HCT116 (cell line): ENCODE results near the gene SFPQ. TPM values are rescaled to one million over a fixed set of nuclear protein-coding genes. Genes with fewer than 3 reads are reported as not detected.

Source experiments
- ATAC-seq: fragments of 200-7000 bp; cut with Tn5 transposase; 2 replicates; pipeline ENCODE4 v1.9.1; 2020; ENCODE audit warnings: mild to moderate bottlenecking, moderate library complexity
- BruUV-seq: library from RNA; stranded (reverse); fragments of 400-500 nt; replicated peaks from 2 replicates; lab custom pipeline; 2021; lab: Mats Ljungman, UMichigan
- CTCF ChIA-PET: fragments of 300-600 bp; sonication (Branson Sonifier 250); formaldehyde crosslinking; loops from one replicate; lab custom pipeline; 2021; ENCODE audit warnings: antibody characterized with exemption; lab: Charles Lee
- POLR2A ChIA-PET: fragments of 300-600, 350-600 bp; sonication (Branson Sonifier 250); formaldehyde crosslinking; loops from one replicate; lab custom pipeline; 2021; ENCODE audit warnings: antibody characterized with exemption; lab: Charles Lee
- RAD21 ChIA-PET, 2 experiments: fragments of 300-600 bp; sonication (Branson Sonifier 250); formaldehyde crosslinking; loops; one replicate each; lab custom pipeline; 2023; ENCODE audit warnings: low total read pairs in 2 of 2; ENCODE audit not compliant: uncharacterized antibody in 2 of 2, unreplicated experiment in 2 of 2, low non-redundant PET in 1 of 2; lab: Charles Lee
- DNase-seq: peaks from one replicate; pipeline ENCODE4 v3.0.0-alpha.2; 2010; ENCODE audit warnings: low read depth, low spot score
- H2AFZ ChIP-seq: fragments of 200-600 bp; shearing (Covaris generic), sonication (generic); 2 replicates; pipeline ENCODE4 v1.6.1; 2017; ENCODE audit warnings: low read depth, mixed run types, mixed read lengths, antibody characterized with exemption, low read length; ENCODE audit not compliant: poor library complexity, severe bottlenecking
- H3K27ac ChIP-seq: 2 replicates; pipeline ENCODE4 v1.5.1; 2012; ENCODE audit warnings: low read depth, low read length
- H3K27me3 ChIP-seq: fragments of 200-600 bp; sonication (generic); 2 replicates; pipeline ENCODE4 v1.6.1; 2016; ENCODE audit warnings: mixed run types, low read length, mixed read lengths; ENCODE audit not compliant: insufficient read depth
- H3K36me3 ChIP-seq, 2 experiments: fragments of 200-500 bp in 1 of 2; fragments of 200-600 bp in 1 of 2; sonication (Bioruptor generic) in 1 of 2; sonication (generic) in 1 of 2; 2 replicates each; pipeline versions ENCODE4 v1.5.1 to v1.6.1; 2014 to 2016; ENCODE audit warnings: low read length in 2 of 2, inconsistent platforms in 1 of 2, mixed read lengths in 1 of 2, mixed run types in 1 of 2; ENCODE audit not compliant: insufficient read depth in 2 of 2, control insufficient read depth in 1 of 2
- H3K4me1 ChIP-seq, 2 experiments: fragments of 200-600 bp in 1 of 2; sonication (generic) in 1 of 2; 2 replicates each; pipeline versions ENCODE4 v1.5.1 to v1.6.1; 2012 to 2017; ENCODE audit warnings: low read length in 2 of 2, inconsistent platforms in 1 of 2, mild to moderate bottlenecking in 1 of 2, mixed read lengths in 1 of 2, mixed run types in 1 of 2, moderate library complexity in 1 of 2; ENCODE audit not compliant: insufficient read depth in 2 of 2, control insufficient read depth in 1 of 2
- H3K4me2 ChIP-seq: fragments of 200-600 bp; sonication (generic); 2 replicates; pipeline ENCODE4 v1.6.1; 2017; ENCODE audit warnings: mixed run types, low read length, mixed read lengths
- H3K4me3 ChIP-seq, 2 experiments: fragments of 200-600 bp in 1 of 2; sonication (generic) in 1 of 2; replicated peaks in 1 of 2; 2 replicates each; pipeline ENCODE4 v1.5.1; 2011 to 2016; ENCODE audit warnings: low read length in 2 of 2, control low read depth in 1 of 2, low read depth in 1 of 2, mild to moderate bottlenecking in 1 of 2, mixed read lengths in 1 of 2, mixed run types in 1 of 2
- H3K79me2 ChIP-seq: fragments of 200-600 bp; sonication (generic); 2 replicates; pipeline ENCODE4 v1.6.1; 2017; ENCODE audit warnings: mild to moderate bottlenecking, mixed run types, low read length, moderate library complexity, mixed read lengths; ENCODE audit not compliant: insufficient read depth
- H3K9ac ChIP-seq: fragments of 200-600 bp; sonication (generic); 2 replicates; pipeline ENCODE4 v1.6.1; 2016; ENCODE audit warnings: low read length, mixed read lengths
- H3K9me2 ChIP-seq: fragments of 200-600 bp; sonication (generic), shearing (Covaris generic); 2 replicates; pipeline ENCODE4 v1.6.1; 2017; ENCODE audit warnings: mixed run types, mild to moderate bottlenecking, moderate library complexity; ENCODE audit not compliant: insufficient read depth
- H3K9me3 ChIP-seq, 2 experiments: fragments of 200-500 bp in 1 of 2; fragments of 200-600 bp in 1 of 2; sonication (Bioruptor generic) in 1 of 2; sonication (generic) in 1 of 2; 2 replicates each; pipeline ENCODE4 v1.6.1; 2014 to 2017; ENCODE audit warnings: low read length in 2 of 2, mixed read lengths in 2 of 2, inconsistent platforms in 1 of 2, low read depth in 1 of 2, mild to moderate bottlenecking in 1 of 2, mixed run types in 1 of 2, moderate library complexity in 1 of 2; ENCODE audit not compliant: control insufficient read depth in 1 of 2, insufficient read depth in 1 of 2
- H4K20me1 ChIP-seq: fragments of 200-600 bp; sonication (generic), shearing (Covaris generic); 2 replicates; pipeline ENCODE4 v1.6.1; 2017; ENCODE audit warnings: mixed run types, mild to moderate bottlenecking, moderate library complexity; ENCODE audit not compliant: insufficient read depth
- CEBPB ChIP-seq: IDR thresholded peaks from 2 replicates; pipeline ENCODE4 v1.6.1; 2012; ENCODE audit warnings: low read depth
- EGR1 ChIP-seq: IDR thresholded peaks from 2 replicates; pipeline ENCODE4 v1.6.1; 2012; ENCODE audit warnings: low read depth
- POLR2A ChIP-seq: IDR thresholded peaks from 2 replicates; pipeline ENCODE4 v1.7.0; 2011; ENCODE audit warnings: borderline replicate concordance; ENCODE audit not compliant: insufficient read depth, insufficient read length; ENCODE audit errors: extremely low read depth
- POLR2AphosphoS5 ChIP-seq: IDR thresholded peaks from 2 replicates; pipeline ENCODE4 v1.6.1; 2011; ENCODE audit warnings: mild to moderate bottlenecking, low read depth, low read length, moderate library complexity
- ZFX ChIP-seq: fragments of 450-650 bp; IDR thresholded peaks from 2 replicates; pipeline ENCODE4 v1.6.1; 2017
- intact Hi-C: fragments of 100-400 bp; cut with micrococcal nuclease; formaldehyde crosslinking; loops from 2 replicates; pipeline ENCODE4 v1.10.0; 2022
- total RNA-seq: library from RNA; stranded (reverse); gene quantifications from one replicate; pipeline ENCODE4 v1.2.1, GENCODE V29; 2021; ENCODE audit not compliant: unreplicated experiment
- TF ChIP-seq, protein P1 (sequence below): IDR thresholded peaks from 2 replicates; pipeline ENCODE4 v1.6.1; 2012
- TF ChIP-seq, protein P2 (sequence below): IDR thresholded peaks from 2 replicates; pipeline ENCODE4 v1.6.1; 2012; ENCODE audit warnings: low read depth

The SFPQ gene
- total RNA-seq, 1 experiment from 2014 or later = 327 TPM

- no peaks in the 10 kb centered on the region for H3K9me2 ChIP-seq
- TF ChIP-seq ZFX (no peak), POLR2A (no peak), EGR1 (no peak), CEBPB (no peak)
- TF ChIP-seq, protein P1, sequence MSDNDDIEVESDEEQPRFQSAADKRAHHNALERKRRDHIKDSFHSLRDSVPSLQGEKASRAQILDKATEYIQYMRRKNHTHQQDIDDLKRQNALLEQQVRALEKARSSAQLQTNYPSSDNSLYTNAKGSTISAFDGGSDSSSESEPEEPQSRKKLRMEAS = no peak
- TF ChIP-seq, all 23 proteins: peak for 0
- Histone ChIP-seq H3K79me2 (peaks cover 36% of the 10 kb centered on the region), H3K4me3 (no peak overlapping the region), H2AFZ (no peak overlapping the region), H3K36me3 (peaks cover 42 to 53% of the 10 kb centered on the region in 2 experiments), H4K20me1 (peaks cover 52% of the 10 kb centered on the region; the same call in 1 of the 2 replicates), H3K9ac (no peak overlapping the region), H3K9me3 (no peaks in the 10 kb centered on the region), H3K27me3 (no peaks in the 10 kb centered on the region), H3K4me2 (no peak overlapping the region), H3K27ac (no peak overlapping the region), H3K4me1 (no peaks in the 10 kb centered on the region)
- intact Hi-C loops = no loop called here
- ATAC-seq (no peak), DNase-seq (no peak)
- ChIA-PET POLR2A (no interaction called here), CTCF (no interaction called here), RAD21 (no interaction called here)
- no TSS peak for BruUV-seq
Measured at GRCh38 chr1:35175602-35176001, 17.3 kb downstream of the SFPQ start.

DNA sequence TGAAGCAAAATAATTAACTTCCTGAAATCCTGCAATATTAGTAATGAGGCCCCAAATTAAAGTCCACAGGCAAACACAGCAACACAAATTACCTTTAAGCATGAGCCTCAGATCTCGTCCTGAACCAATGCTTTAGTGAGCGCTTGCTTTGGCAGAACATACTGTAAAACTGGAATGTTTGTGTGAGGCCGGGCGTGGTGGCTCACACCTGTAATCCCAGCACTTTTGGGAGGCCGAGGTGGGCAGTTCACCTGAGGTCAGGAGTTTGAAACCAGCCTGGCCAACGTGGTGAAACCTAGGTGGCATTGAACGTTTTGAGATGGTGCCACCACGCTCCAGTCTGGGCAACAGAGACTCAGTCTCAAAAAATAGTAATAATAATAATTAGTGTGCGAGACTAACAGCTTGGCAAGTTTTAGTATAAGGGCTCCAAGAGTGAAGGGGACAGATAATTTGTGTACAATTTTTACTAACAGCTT lies 17.8 kb downstream of the SFPQ start:
- BruUV-seq = no TSS peak
- Histone ChIP-seq H3K4me2 (no peak overlapping the region), H3K9me2 (no peaks in the 10 kb centered on the region), H4K20me1 (peaks cover 47% of the 10 kb centered on the region; the same call in 1 of the 2 replicates), H3K27me3 (no peaks in the 10 kb centered on the region), H3K9ac (no peak overlapping the region)
- intact Hi-C loops = no loop called here
- POLR2A ChIA-PET = no interaction called here
- TF ChIP-seq, protein P2, sequence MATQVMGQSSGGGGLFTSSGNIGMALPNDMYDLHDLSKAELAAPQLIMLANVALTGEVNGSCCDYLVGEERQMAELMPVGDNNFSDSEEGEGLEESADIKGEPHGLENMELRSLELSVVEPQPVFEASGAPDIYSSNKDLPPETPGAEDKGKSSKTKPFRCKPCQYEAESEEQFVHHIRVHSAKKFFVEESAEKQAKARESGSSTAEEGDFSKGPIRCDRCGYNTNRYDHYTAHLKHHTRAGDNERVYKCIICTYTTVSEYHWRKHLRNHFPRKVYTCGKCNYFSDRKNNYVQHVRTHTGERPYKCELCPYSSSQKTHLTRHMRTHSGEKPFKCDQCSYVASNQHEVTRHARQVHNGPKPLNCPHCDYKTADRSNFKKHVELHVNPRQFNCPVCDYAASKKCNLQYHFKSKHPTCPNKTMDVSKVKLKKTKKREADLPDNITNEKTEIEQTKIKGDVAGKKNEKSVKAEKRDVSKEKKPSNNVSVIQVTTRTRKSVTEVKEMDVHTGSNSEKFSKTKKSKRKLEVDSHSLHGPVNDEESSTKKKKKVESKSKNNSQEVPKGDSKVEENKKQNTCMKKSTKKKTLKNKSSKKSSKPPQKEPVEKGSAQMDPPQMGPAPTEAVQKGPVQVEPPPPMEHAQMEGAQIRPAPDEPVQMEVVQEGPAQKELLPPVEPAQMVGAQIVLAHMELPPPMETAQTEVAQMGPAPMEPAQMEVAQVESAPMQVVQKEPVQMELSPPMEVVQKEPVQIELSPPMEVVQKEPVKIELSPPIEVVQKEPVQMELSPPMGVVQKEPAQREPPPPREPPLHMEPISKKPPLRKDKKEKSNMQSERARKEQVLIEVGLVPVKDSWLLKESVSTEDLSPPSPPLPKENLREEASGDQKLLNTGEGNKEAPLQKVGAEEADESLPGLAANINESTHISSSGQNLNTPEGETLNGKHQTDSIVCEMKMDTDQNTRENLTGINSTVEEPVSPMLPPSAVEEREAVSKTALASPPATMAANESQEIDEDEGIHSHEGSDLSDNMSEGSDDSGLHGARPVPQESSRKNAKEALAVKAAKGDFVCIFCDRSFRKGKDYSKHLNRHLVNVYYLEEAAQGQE = no peak
- TF ChIP-seq POLR2AphosphoS5 = peak; percentile 41
- TF ChIP-seq, all 23 proteins: peak for 1
- ChIA-PET CTCF (no interaction called here), RAD21 (no interaction called here)
- DNase-seq (no peak), ATAC-seq (no peak)
- no peak overlapping the region for H3K4me3 ChIP-seq
- H2AFZ ChIP-seq = no peak overlapping the region
- no peak overlapping the region for H3K27ac ChIP-seq
- no peaks in the 10 kb centered on the region for H3K4me1 ChIP-seq
- H3K36me3 ChIP-seq = peaks cover 40 to 48% of the 10 kb centered on the region in 2 experiments
- no peaks in the 10 kb centered on the region for H3K9me3 ChIP-seq
- peaks cover 31% of the 10 kb centered on the region for H3K79me2 ChIP-seq
